ENCODE measurements around the gene ANAPC7.
A peak's percentile ranks its signal among the peaks of the same experiment; 100 is the strongest.

ANAPC7 gene

DNA sequence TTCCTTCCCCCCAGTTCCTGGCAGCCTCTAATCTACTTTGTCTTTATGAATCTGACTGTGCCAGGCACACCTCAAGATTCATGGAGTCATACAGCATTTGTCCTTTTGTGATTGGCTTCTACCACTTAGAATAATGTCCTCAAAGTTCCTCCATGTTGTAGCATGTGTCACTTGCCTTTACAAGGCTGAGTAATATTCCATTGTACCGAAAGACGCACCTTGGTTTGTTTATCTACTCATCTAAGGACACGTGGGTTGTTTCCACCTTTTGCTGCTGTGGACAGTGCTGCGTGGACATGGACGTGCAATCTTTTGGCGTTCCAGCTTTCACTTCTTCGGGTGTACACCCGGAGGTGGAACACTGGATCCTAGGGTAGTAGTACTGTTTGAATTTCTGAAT, 33.5 kb downstream of the ANAPC7 start:
- no peak overlapping the region for H3K27ac ChIP-seq (ENCODE audit: low read length)
- no peaks in the 10 kb centered on the region for H4K20me1 ChIP-seq (ENCODE audit: insufficient read depth, low read length)
- H3K9me3 ChIP-seq (ENCODE audit: insufficient read depth, low read length): no peaks in the 10 kb centered on the region
- H3K4me3 ChIP-seq (ENCODE audit: low read length): no peak overlapping the region
- H3K4me2 ChIP-seq (ENCODE audit: low read length): no peak overlapping the region
- peaks cover 32% of the 10 kb centered on the region for H3K36me3 ChIP-seq (replicated peaks; ENCODE audit: low read depth, low read length)
- H3K79me2 ChIP-seq (ENCODE audit: low read length): no peaks in the 10 kb centered on the region
- no peaks in the 10 kb centered on the region for H3K27me3 ChIP-seq (ENCODE audit: low read depth, low read length)
- TF ChIP-seq EZH2phosphoT487 (IDR thresholded peaks at IDR 0.05; ENCODE audit: low read depth): no peak
- TF ChIP-seq, protein P1, sequence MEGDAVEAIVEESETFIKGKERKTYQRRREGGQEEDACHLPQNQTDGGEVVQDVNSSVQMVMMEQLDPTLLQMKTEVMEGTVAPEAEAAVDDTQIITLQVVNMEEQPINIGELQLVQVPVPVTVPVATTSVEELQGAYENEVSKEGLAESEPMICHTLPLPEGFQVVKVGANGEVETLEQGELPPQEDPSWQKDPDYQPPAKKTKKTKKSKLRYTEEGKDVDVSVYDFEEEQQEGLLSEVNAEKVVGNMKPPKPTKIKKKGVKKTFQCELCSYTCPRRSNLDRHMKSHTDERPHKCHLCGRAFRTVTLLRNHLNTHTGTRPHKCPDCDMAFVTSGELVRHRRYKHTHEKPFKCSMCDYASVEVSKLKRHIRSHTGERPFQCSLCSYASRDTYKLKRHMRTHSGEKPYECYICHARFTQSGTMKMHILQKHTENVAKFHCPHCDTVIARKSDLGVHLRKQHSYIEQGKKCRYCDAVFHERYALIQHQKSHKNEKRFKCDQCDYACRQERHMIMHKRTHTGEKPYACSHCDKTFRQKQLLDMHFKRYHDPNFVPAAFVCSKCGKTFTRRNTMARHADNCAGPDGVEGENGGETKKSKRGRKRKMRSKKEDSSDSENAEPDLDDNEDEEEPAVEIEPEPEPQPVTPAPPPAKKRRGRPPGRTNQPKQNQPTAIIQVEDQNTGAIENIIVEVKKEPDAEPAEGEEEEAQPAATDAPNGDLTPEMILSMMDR (IDR thresholded peaks at IDR 0.05; ENCODE audit: low read depth, low read length): no peak
- H3K4me1 ChIP-seq (ENCODE audit: low read length): peaks cover 52% of the 10 kb centered on the region
- H3K9ac ChIP-seq (ENCODE audit: low read length): no peak overlapping the region
- H2AFZ ChIP-seq (ENCODE audit: low read depth, low read length): no peak overlapping the region

DNA sequence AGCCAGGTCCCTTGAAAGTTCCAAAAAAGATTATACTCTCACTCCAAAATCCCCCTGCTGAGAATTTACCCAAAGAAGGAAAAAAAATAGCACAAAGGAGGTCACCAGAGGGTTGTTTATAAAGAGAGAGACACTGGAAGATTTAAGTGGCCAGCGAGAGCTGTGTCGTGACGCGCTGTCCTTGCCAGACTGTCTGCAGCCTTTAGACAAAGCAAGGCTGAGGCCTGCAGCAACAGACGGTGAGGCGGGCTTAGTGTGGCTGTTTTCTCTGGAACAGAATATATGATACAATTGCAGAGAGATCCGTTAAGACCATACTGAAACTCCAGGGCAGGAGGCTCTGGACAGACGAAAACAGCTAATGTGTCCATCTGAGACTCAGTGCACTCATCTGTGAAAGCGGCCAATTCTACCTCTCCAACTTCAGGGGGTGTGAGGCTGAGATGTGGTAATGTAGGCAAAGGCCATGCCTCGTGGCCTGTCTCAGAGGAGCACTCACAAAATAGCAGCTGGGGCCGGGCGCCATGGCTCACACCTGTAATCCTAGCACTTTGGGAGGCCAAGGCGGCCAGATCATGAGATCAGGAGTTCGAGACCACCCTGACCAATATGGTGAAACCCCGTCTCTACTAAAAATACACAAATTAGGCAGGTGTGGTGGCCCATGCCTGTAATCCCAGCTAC, 36.2 kb downstream of the ANAPC7 start:
- Histone ChIP-seq H3K36me3 (replicated peaks; ENCODE audit: low read depth, low read length) (peaks cover 13% of the 10 kb centered on the region), H3K4me3 (ENCODE audit: low read length) (no peak overlapping the region), H2AFZ (ENCODE audit: low read depth, low read length) (peak overlapping the region; percentile 32), H3K9ac (ENCODE audit: low read length) (peak overlapping the region; percentile 1; the same call in 1 of the 2 replicates), H3K27ac (ENCODE audit: low read length) (peak overlapping the region; percentile 44), H4K20me1 (ENCODE audit: insufficient read depth, low read length) (no peaks in the 10 kb centered on the region), H3K4me2 (ENCODE audit: low read length) (0 out of 2 replicates have a peak overlapping the region, but pooled peaks have one; percentile 21), H3K4me1 (ENCODE audit: low read length) (peaks cover 52% of the 10 kb centered on the region), H3K79me2 (ENCODE audit: low read length) (no peaks in the 10 kb centered on the region), H3K27me3 (ENCODE audit: low read depth, low read length) (no peaks in the 10 kb centered on the region), H3K9me3 (ENCODE audit: insufficient read depth, low read length) (no peaks in the 10 kb centered on the region)
- TF ChIP-seq EZH2phosphoT487 (IDR thresholded peaks at IDR 0.05; ENCODE audit: low read depth): no peak
- TF ChIP-seq, protein P1 (IDR thresholded peaks at IDR 0.05; ENCODE audit: low read depth, low read length): no peak

DNA sequence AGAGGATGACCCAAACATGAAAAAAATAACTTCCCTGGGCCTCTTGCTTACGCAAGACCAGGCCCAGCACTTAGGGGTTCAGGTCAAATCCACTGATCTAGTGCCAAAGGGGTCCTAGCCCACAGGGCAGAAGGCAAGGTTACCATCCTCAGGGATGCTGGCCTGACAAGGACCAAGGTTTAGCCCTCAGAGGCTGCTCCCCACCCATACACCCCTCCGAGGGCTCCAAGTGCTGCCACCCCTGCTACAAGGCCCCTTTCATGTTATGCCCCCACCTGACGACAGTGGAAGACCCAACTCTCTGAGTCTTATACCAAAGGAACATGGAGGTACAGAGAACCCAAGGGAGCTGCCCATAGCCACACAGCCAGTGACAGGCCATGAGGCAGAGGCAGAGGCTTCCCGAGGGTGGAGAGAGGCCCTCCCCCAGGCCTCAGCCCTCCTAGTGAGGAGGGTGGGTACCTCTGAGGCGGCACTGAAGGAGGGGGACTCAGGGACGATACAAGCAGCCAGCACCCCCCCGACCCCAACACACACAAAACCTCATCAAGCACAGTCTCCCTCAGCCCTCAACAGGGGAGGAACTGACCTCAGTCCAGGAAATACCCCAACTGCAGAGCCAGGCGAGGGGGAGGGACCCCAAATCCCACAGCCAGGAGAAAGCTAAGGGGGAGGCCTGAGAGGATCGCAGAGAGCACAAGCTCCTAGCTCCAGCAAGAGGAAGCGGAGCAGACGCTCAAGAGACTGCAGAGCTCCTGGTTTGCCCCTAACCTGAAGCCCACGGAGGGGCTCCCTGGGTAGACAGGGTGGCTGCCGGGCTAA, 37.0 kb downstream of the ANAPC7 start:
- Histone ChIP-seq H3K4me2 (ENCODE audit: low read length) (no peak overlapping the region), H3K9ac (ENCODE audit: low read length) (no peak overlapping the region; the same call in 1 of the 2 replicates), H3K27me3 (ENCODE audit: low read depth, low read length) (no peaks in the 10 kb centered on the region), H3K27ac (ENCODE audit: low read length) (peak overlapping the region; percentile 44), H3K4me3 (ENCODE audit: low read length) (no peak overlapping the region), H3K79me2 (ENCODE audit: low read length) (no peaks in the 10 kb centered on the region), H3K9me3 (ENCODE audit: insufficient read depth, low read length) (no peaks in the 10 kb centered on the region), H2AFZ (ENCODE audit: low read depth, low read length) (peak overlapping the region; percentile 32; the same call in 1 of the 2 replicates), H3K4me1 (ENCODE audit: low read length) (peaks cover 45% of the 10 kb centered on the region), H4K20me1 (ENCODE audit: insufficient read depth, low read length) (no peaks in the 10 kb centered on the region), H3K36me3 (replicated peaks; ENCODE audit: low read depth, low read length) (peaks cover 11% of the 10 kb centered on the region)
- TF ChIP-seq, protein P1 (IDR thresholded peaks at IDR 0.05; ENCODE audit: low read depth, low read length): no peak
- no peak for TF ChIP-seq EZH2phosphoT487 (IDR thresholded peaks at IDR 0.05; ENCODE audit: low read depth)
